PC-3 (cell line): ENCODE results near the gene ACBD6.

Experiments used
- CTCF ChIP-seq: fragments of 300-600 bp; sonication (generic); conservative IDR thresholded peaks from 2 replicates; pipeline ENCODE4 v1.5.1; 2017; ENCODE audit warnings: antibody characterized with exemption, low read depth, mild to moderate bottlenecking, low read length
- EZH2phosphoT487 ChIP-seq: fragments of 300-600 bp; sonication (generic); IDR thresholded peaks from 2 replicates; pipeline ENCODE4 v1.6.1; 2018; ENCODE audit warnings: mild to moderate bottlenecking, antibody characterized with exemption, low read length, borderline replicate concordance

- TF ChIP-seq EZH2phosphoT487: no peak
- no peak for TF ChIP-seq CTCF
These were observed 141.9 kb downstream of the ACBD6 start for GRCh38 chr1:180360333-180361075.
